IPS DF 4.7 (cell line): ENCODE results near the gene LRP11.
"Not testable (repeated sequence)": the region's sequence is repeated elsewhere in the genome, so short reads cannot be mapped to it uniquely, and the experiment has no call there.

ENCODE experiments used
- DNase-seq: peaks from one replicate; pipeline ENCODE4 v3.0.0-alpha.2; 2013; ENCODE audit warnings: low spot score; ENCODE audit errors: extremely low read depth

The LRP11 gene

DNA sequence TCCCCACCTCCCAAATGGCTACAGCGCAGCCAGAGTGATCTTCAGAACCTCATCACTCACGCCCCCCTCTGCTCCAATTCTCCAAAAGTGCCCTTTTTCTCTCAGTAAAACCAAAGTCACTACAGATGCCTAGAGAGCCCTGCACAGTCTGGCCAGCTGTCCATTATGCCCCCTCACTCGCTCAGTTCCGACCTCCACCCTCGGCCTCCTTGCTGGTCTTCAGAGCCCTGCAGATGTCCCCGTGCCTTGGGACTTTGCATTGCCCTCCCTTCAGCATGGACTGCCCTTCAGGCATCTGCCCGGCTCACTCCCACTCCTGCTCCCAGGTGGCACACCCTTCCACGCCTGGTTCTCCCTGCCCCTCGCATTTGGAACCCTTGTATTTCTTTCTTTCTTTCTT lies 34.8 kb upstream of the LRP11 start:
- DNase-seq = no peak

- no peak for DNase-seq
Observed at GRCh38 chr6:149897855-149898744, 33.9 kb upstream of the LRP11 start, which contains the start of gene RAET1E. Gene RAET1E, minus strand, starts transcription at chr6:149898113. Its CDS starts 7,212 bp downstream, at chr6:149890901.

DNA sequence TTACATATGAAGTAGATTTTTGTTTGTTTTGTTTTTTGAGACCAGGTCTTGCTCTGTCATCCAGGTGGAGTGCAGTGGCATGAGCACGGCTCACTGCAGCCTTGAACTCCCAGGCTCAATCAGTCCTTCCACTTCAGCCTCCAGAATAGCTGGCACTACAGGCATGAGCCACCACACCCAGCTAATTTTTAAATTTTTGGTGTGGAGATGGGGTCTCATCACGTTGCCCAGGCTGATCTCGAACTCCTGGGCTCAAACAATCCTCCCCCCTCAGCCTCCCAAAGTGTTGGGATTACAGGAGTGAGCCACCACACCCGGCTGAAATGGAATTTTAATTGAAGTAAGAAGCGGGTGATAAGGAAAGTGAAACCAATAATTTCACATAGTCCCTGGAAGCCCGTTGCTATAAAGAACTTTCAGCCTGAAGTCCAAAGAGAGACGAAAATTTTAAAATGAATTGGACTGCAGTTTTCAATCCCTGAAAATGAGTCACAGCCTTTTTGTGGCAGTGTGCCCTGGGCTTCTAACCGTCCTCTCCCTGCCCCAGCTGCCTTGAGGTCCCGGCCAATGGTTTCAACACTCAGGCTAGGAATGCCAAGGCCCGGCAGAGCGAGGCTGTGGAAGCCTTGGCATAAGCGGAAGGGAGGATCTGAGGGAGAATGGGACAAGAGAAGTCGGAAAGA lies 33.0 kb upstream of the LRP11 start:
- no peak for DNase-seq

GRCh38 chr6:149896491-149896890 lies 32.3 kb upstream of the LRP11 start:
- DNase-seq = no peak

GRCh38 chr6:149895833-149896271 lies 31.7 kb upstream of the LRP11 start:
- no peak for DNase-seq

GRCh38 chr6:149895048-149895590 lies 31.0 kb upstream of the LRP11 start:
- DNase-seq = no peak

- not testable (repeated sequence) for DNase-seq
Observed at GRCh38 chr6:149891864-149892263, 27.7 kb upstream of the LRP11 start.

GRCh38 chr6:149891259-149891658 lies 27.1 kb upstream of the LRP11 start:
- DNase-seq = no peak

- DNase-seq = no peak
Observed at GRCh38 chr6:149890629-149891045, 26.5 kb upstream of the LRP11 start.

DNA sequence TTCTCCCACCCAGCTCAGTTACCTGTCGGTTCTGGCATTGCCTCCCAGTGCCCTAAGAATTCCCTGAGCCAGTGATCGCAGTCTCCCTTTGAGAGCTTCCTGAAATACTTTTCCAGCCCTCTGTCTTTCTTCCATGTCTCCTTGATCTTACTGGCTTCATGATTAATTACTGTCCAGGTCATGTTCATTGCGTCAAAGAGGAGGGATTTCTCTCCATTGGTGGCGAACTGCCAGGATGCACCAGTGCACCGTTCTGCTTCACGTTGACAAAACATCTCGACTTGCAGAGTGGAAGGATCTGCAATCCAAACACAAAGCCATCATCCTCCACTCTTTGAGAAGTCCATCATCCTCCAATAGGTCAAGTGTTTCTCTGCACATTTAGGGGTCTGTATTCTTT lies 25.2 kb upstream of the LRP11 start:
- no peak for DNase-seq

DNA sequence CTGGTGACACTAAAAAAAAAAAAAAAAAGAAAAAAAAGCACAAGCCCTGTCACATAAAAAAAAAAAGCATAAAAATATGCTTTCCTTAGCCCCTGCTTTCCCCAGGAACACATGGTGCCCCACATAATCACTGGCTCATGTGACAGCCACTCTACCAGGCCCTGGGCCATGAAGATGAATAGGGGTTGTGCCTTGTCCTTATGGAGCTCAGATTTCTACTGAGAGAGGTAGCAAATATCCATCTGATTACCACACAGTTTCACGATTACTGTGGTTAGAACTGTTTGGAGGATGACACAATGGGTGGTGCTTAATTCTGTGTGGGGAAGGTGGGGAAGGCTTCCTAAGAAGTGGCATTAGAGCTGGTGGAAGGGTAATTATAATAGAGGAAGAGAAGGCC lies 24.5 kb upstream of the LRP11 start:
- no peak for DNase-seq

DNA sequence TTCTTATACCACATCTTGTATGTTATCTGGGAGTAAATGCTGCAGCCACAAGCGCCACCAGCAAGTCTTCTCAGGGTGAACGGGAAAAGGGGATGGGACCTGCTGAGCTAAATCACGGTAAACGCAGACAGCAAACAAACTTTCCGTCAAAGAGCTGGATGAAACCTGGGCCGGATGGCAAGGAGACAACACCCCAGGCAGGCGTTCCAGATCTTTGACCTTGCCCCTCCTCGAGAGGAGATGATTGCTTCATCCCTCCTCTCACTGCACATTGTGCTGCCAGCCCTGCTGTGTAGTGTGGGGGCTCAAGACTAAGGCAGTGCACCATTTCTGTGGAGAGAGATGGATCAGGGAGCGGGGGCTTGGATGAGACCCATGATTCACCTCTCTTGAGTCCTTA lies 23.9 kb upstream of the LRP11 start:
- DNase-seq = no peak

DNA sequence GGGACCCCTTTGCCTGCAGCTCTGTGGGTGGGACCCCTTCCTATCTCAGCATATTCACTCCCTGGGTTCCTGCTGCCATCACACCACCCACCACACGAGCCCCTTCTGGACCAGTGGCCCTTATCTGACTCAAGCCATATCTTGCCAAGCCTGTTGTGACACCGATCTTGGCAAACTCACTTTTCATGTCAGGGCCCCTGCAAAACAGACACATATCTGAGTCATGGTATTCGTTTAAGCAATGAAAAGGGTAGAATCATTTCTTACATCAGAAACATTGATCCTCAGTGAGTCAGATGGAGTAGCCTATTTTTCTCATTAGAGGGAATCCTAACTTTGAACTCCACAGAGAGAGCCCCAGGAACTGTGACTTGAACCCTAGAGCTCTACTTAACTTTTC lies 23.2 kb upstream of the LRP11 start:
- DNase-seq = no peak

GRCh38 chr6:149885888-149886287 lies 21.7 kb upstream of the LRP11 start:
- DNase-seq = no peak

DNA sequence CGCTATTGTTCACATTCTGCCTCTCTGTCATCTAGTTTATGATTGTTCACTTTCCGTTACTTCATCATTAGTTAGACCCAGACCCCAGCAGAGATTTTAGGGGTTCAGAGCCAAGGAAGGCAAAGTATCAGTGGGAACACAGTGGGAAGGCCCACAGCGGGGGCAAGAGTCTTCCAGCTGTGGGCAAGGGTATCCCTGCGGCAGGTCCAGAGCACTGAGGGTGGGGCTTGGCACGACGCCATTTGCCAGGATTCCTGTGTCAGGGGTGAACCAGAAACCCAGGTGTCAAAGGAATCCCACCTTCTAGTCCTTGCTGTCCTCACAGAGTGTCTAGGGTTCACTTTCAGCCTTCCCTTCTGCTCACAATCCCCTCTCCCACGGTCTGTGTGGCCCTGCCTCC lies 20.5 kb upstream of the LRP11 start:
- no peak for DNase-seq

DNA sequence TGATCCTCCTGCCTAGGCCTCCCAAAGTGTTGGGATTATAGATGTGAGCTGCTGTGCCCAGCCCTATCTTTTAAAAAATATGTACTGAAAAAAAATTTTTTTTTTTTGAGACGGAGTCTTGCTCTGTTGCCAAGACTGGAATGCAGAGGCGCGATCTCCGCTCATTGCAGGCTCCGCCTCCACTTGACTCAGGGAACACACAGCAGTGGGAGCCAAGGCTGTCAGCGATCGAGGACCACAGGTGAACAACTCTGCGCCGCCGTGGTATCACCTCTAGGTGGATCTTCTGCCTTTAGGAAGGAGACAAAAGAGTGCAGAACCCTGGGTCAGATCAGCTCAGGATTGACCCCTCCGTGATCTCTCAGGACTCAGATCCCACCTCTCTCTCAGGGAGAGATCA lies 20.1 kb upstream of the LRP11 start:
- no peak for DNase-seq

DNA sequence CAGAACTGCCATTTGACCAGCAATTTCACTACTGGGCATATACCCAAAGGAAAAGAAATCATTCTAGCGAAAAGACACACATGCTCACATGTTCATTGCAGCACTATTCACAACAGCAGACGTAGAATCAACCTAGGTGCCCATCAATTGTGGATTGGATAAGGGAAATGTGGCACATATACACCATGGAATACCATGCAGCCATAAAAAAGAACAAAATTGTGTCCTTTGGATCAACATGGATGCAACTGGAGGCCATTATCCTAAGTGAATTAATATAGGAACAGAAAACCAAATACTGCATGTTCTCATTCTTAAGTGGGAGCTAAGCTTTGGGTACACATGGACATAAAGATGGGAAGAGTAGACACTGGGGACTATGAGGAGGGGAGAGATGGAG lies 17.7 kb upstream of the LRP11 start:
- no peak for DNase-seq

- DNase-seq = no peak
Observed at GRCh38 chr6:149881066-149881766, 17.1 kb upstream of the LRP11 start.

- DNase-seq = no peak
Observed at GRCh38 chr6:149877659-149878058, 13.5 kb upstream of the LRP11 start.

DNA sequence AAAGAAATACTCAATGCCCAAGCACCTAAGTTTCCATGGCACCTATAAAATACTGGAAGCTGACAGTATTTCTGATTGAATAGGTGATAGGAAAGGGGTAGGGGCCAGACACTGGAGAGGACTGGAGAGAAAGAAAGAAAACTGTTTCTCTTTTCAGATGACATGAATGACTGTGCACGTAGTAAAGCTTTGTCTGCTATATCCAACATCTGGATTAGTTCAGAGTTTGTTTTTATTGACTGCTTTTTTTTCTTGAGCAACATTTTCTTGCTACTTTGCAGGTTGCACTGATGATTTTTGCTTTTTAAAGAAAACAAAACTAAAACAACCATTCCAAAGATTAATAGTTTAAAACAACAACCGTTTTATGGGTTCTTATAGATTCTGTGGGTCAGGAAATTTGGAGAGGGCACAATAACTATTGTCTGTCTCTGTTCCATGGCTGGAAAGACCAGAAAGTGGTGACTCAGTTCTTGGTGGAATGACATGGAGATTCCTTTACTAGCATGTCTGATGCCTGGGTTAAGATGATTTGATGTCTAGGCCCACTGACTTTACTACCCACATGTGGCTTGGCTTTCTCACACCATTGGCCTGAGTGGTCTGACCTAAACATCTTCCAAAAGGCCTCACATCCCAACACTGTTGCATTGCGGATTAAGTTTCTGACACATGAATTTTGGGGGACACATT lies 12.2 kb upstream of the LRP11 start:
- no peak for DNase-seq

DNA sequence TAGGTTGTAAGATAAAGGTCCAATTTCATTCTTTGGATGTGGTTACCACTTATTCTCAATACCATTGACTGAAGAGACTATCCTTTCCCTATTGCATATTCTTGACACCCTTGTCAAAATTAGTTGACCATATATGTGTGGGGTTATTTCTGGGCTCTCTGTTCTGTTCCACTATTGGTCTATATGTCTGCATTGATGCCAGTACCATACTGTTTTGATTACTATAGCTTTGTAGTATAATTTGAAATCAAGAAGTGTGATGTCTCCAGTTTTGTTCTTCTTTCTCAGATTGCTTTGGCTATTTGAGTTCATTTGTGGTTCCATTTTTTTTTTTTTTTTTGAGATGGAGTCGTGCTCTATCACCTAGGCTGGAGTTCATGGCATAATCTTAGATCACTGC lies 8.1 kb upstream of the LRP11 start:
- DNase-seq = no peak
